Erythroblast (primary cell): ENCODE results near the gene RARB.

Experiments
- DNase-seq, 2 experiments: peaks; one replicate each; lab custom pipeline; 2025; lab: John Stamatoyannopoulos, UW
- GATA1 ChIP-seq: IDR thresholded peaks from 2 replicates; pipeline ENCODE4 v1.6.1; 2011; ENCODE audit warnings: low read depth, mild to moderate bottlenecking, control low read depth, low read length, moderate library complexity
- POLR2A ChIP-seq: IDR thresholded peaks from 2 replicates; pipeline ENCODE4 v1.6.1; 2011; ENCODE audit warnings: mild to moderate bottlenecking, low read length

The RARB gene

GRCh38 chr3:25478964-25479726 lies 51.1 kb downstream of the RARB start:
- DNase-seq, result no peak
- TF ChIP-seq GATA1 (no peak), POLR2A (no peak)

- TF ChIP-seq GATA1 (no peak), POLR2A (no peak)
- no peak for DNase-seq
Measured at GRCh38 chr3:25479727-25480010, 51.6 kb downstream of the RARB start.

DNA sequence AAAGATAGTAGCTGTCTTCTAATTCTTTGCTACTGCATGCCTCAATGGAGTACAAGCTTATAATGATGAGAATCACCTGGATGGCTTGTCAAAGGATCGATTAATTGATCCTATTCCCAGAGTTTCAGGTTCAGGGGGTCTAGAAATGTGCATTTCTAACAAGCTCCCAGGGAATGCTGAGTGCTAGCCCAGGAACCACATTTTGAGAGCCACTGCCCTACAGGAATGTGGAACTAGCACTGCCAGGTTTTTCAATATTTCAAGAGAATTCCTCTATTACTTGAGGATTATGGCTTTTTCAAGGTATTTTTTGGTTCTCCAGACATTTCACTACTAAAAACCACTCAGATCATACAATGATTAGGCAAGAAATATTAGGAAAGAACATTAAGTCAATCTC lies 52.7 kb downstream of the RARB start:
- no peak for DNase-seq
- TF ChIP-seq GATA1 (no peak), POLR2A (no peak)

GRCh38 chr3:25481386-25481785 lies 53.3 kb downstream of the RARB start:
- DNase-seq, result no peak
- TF ChIP-seq GATA1 (no peak), POLR2A (no peak)

GRCh38 chr3:25483456-25483855 lies 55.4 kb downstream of the RARB start:
- no peak for DNase-seq
- TF ChIP-seq GATA1 (no peak), POLR2A (no peak)

DNA sequence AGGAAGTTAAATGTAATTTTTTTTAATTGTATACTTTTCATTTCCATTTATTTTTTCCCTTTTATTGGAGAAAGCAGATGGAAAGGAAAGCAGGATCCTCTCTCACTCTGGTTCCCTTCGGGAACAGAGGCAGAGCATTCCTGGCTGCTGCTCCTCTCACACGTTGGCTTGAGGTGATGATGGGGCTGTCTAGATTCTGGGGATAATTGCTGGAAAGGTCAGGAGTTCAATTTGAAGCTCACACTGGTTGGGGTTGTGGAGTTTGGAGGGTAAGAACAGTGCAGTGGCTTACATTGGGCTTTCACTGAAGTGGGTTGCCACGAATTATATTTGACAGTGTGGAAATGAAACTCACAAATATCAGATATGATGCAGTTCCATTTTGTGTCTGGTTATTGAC lies 57.6 kb downstream of the RARB start:
- no peak for TF ChIP-seq GATA1
- no peak for DNase-seq

- no peak for DNase-seq
- TF ChIP-seq GATA1 (no peak), POLR2A (no peak)
Measured at GRCh38 chr3:25486932-25487331, 58.9 kb downstream of the RARB start.

DNA sequence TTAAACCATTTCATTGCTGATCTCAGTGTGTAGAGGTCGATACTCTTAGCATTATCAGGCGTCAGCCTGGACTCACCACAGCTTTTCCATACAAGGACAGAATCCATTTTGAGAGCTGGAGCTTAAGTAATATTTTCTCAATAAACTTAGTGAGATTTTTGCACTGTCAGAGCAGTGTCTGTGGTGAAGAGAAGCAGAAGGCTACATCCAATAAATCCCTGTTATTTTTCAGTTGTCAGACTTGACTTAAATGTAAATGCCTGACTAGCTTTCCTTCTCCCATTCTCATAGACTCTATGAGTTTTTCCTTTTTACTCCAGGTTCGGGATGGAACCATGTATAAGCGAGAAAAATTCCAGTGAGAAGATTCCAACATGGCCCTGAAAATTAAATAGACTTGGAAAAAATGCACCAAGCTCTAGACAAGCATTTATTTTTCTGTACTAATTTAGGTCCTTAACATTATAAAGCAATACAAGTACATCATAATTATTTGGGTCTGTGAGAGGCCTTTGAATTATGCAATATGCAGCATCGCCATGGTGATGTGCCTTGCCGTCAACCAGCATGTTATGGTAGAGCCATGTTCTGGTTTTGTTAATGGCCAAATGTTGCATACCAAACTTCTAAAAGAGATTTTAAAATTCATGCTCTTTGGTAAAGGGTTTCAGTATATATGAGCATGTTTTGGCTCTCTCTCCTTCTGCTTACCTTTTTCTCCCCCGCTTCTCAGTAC lies 62.0 kb downstream of the RARB start:
- TF ChIP-seq POLR2A, result no peak
- no peak for TF ChIP-seq GATA1
- no peak for DNase-seq

GRCh38 chr3:25493246-25493645 lies 65.2 kb downstream of the RARB start:
- DNase-seq, result no peak

DNA sequence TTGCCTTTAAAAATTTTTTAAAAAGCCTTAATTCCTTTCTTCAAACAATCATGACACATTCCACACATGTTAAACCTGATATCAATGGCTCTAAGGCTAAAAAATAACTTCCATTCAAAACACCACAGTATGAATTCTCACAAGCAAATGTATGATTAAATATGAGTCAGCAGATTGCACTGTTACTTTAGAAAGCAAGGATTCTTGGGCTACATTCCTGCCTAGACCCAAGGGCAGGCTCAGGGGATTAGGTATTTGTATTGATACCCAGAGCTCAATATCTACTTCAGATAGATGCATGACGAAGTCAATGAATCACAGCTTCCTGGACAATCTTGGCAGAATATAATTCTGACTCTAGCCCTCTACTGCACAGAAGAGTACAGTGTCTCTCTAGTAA lies 65.7 kb downstream of the RARB start:
- DNase-seq, result no peak
- TF ChIP-seq GATA1 (no peak), POLR2A (no peak)

More at GRCh38 chr3:25493246-25493645, 65.2 kb downstream of the RARB start:
- no peak for TF ChIP-seq GATA1
- no peak for TF ChIP-seq POLR2A

- DNase-seq, result no peak
- TF ChIP-seq GATA1 (no peak), POLR2A (no peak)
Measured at GRCh38 chr3:25495304-25495703, 67.2 kb downstream of the RARB start.

DNA sequence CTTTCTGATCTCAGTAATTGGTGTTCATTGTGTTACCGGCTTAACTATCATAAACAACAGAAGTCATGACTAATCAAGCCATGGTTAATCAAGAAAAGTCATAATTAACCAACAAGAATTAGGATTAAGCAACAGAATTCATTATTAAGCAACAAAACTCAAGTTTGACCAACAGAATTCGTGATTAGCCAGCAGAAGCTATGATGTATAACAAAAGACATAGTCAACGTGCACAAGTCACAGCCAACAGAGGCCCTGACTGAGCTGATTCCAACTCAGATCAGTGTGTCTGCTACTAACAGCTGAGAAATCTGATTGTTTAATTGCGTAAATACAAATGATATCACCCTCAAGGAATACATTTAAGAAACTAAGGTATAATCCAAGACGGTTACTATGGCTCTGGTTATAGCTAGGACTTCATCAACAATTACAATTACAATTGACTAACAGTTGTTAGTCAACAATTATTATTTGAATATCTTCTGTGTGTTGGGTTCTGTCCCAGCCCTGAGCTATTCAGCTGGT lies 67.7 kb downstream of the RARB start:
- TF ChIP-seq POLR2A (no peak), GATA1 (no peak)

GRCh38 chr3:25497096-25497495 lies 69.0 kb downstream of the RARB start:
- TF ChIP-seq POLR2A, result no peak
- no peak for TF ChIP-seq GATA1
- no peak for DNase-seq

More for the DNA sequence above, 67.7 kb downstream of the RARB start:
- DNase-seq, result no peak

- DNase-seq, result no peak
- TF ChIP-seq GATA1 (no peak), POLR2A (no peak)
Measured at GRCh38 chr3:25500706-25501210, 72.7 kb downstream of the RARB start.
